ENCODE measurements around the gene CALM3. TPM values are rescaled to one million over a fixed set of nuclear protein-coding genes. Genes with fewer than 3 reads are reported as not detected.

Gene CALM3
- total and polyA plus RNA-seq, 2 of the 4 experiments (the other 2 are of a cell fraction): 91.6 to 501 TPM

GRCh38 chr19:46602392-46603194, 1.5 kb downstream of the CALM3 start (continued):
- TF ChIP-seq, protein P1, sequence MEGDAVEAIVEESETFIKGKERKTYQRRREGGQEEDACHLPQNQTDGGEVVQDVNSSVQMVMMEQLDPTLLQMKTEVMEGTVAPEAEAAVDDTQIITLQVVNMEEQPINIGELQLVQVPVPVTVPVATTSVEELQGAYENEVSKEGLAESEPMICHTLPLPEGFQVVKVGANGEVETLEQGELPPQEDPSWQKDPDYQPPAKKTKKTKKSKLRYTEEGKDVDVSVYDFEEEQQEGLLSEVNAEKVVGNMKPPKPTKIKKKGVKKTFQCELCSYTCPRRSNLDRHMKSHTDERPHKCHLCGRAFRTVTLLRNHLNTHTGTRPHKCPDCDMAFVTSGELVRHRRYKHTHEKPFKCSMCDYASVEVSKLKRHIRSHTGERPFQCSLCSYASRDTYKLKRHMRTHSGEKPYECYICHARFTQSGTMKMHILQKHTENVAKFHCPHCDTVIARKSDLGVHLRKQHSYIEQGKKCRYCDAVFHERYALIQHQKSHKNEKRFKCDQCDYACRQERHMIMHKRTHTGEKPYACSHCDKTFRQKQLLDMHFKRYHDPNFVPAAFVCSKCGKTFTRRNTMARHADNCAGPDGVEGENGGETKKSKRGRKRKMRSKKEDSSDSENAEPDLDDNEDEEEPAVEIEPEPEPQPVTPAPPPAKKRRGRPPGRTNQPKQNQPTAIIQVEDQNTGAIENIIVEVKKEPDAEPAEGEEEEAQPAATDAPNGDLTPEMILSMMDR (conservative IDR thresholded peaks at IDR 0.05; ENCODE audit: low read depth, low read length): no peak

- H3K9me1 ChIP-seq (ENCODE audit: insufficient read depth, low read length): peaks cover 16% of the 10 kb centered on the region
- H3K4me1 ChIP-seq (ENCODE audit: control insufficient read depth, insufficient read depth, low read length): peaks cover 15% of the 10 kb centered on the region
- H3K27ac ChIP-seq (ENCODE audit: insufficient read depth, low read length): peak overlapping the region; percentile 7
- H3K79me1 ChIP-seq (ENCODE audit: low read depth in 1 of 2, low read length in 2 of 2): peaks cover 3 to 66% of the 10 kb centered on the region in 2 experiments; a peak in 3 of 4 replicates
- intact Hi-C loops (cut with micrococcal nuclease): no loop called here
- H3K14ac ChIP-seq (replicated peaks; ENCODE audit: low read depth, low read length): peak overlapping the region; percentile 52
- H4K20me1 ChIP-seq (ENCODE audit: insufficient read depth, low read length): peaks cover 59% of the 10 kb centered on the region
- in situ Hi-C loops (cut with MboI; ENCODE audit: low sequenced_read_pairs): no loop called here
- no peaks in the 10 kb centered on the region for H3K27me3 ChIP-seq (ENCODE audit: control insufficient read depth, insufficient read depth, low read length)
- H4K91ac ChIP-seq (ENCODE audit: insufficient read depth, low read depth, low read length): no peak overlapping the region
- TF ChIP-seq ELK1 (IDR thresholded peaks at IDR 0.05; ENCODE audit: borderline replicate concordance, low read depth, low read length) (no peak), RCOR1 (IDR thresholded peaks at IDR 0.05; ENCODE audit: insufficient replicate concordance, low read length) (no peak), MAZ (IDR thresholded peaks at IDR 0.05; ENCODE audit: borderline replicate concordance, low read depth, low read length) (no peak), RFX5 (IDR thresholded peaks at IDR 0.05; ENCODE audit: low read depth, low read length) (no peak), RAD21 (IDR thresholded peaks at IDR 0.05; ENCODE audit: low read length) (no peak), CEBPB (IDR thresholded peaks at IDR 0.05; ENCODE audit: low read depth, low read length) (no peak)
- TF ChIP-seq, protein P2, sequence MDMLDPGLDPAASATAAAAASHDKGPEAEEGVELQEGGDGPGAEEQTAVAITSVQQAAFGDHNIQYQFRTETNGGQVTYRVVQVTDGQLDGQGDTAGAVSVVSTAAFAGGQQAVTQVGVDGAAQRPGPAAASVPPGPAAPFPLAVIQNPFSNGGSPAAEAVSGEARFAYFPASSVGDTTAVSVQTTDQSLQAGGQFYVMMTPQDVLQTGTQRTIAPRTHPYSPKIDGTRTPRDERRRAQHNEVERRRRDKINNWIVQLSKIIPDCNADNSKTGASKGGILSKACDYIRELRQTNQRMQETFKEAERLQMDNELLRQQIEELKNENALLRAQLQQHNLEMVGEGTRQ (IDR thresholded peaks at IDR 0.05; ENCODE audit: low read depth, low read length): no peak
- H2AK9ac ChIP-seq (replicated peaks; ENCODE audit: low read depth, low read length, poor library complexity): peak overlapping the region; percentile 99
- no peak for DNase-seq
- no peak overlapping the region for H2BK20ac ChIP-seq (ENCODE audit: low read depth, low read length)
- H3K23ac ChIP-seq (ENCODE audit: low read depth, low read length): peak overlapping the region; percentile 19
- H3K18ac ChIP-seq (ENCODE audit: low read depth, low read length): no peak overlapping the region
- peak overlapping the region; percentile 40; the same call in 1 of the 2 replicates for H3K4ac ChIP-seq (ENCODE audit: low read depth, low read length)
- no TSS peak for BruUV-seq (replicated peaks)
- CTCF ChIA-PET: no interaction called here
- H2AK5ac ChIP-seq (ENCODE audit: low read depth, low read length): peak overlapping the region; percentile 11
- H2BK120ac ChIP-seq (ENCODE audit: low read depth, low read length): no peak overlapping the region
- peak overlapping the region; percentile 87 for H3K4me3 ChIP-seq (ENCODE audit: insufficient read depth, low read depth, low read length)
- H3K4me2 ChIP-seq (ENCODE audit: low read depth, low read length): peak overlapping the region; percentile 91
- H2AFZ ChIP-seq (replicated peaks; ENCODE audit: low read length, poor library complexity): peak overlapping the region; percentile 33
- no peak overlapping the region for H2BK15ac ChIP-seq (ENCODE audit: low read depth, low read length)
- no CpG with 5 or more reads among the region's 2 CpGs for WGBS, 2 experiments (ENCODE audit: extremely low coverage in 2 of 2, insufficient read length in 1 of 2)
- no peak overlapping the region for H4K5ac ChIP-seq (ENCODE audit: low read depth, low read length)
- ATAC-seq (ENCODE audit: low read depth): no peak
- peaks cover 28% of the 10 kb centered on the region for H3K36me3 ChIP-seq (ENCODE audit: control insufficient read depth, insufficient read depth, low read length)
- POLR2A ChIA-PET (ENCODE audit: unreplicated experiment): no interaction called here
- peak overlapping the region; percentile 96 for H3K9ac ChIP-seq (ENCODE audit: low read depth, low read length)
- H4K8ac ChIP-seq (ENCODE audit: low read depth in 2 of 2, low read length in 2 of 2): 0 out of 4 replicates have a peak overlapping the region, but pooled peaks of 1 of the 2 experiments have one; percentile 17
- H3K9me3 ChIP-seq (ENCODE audit: control insufficient read depth, insufficient read depth, low read length): peaks cover 4% of the 10 kb centered on the region; the same call in 1 of the 2 replicates
- no peak overlapping the region for H3K56ac ChIP-seq (ENCODE audit: extremely low read depth, insufficient read depth, low read length)
- dilution Hi-C loops (cut with HindIII; ENCODE audit: low sequenced_read_pairs, unreplicated experiment): no loop called here
- H2BK5ac ChIP-seq (ENCODE audit: low read depth, low read length, poor library complexity, severe bottlenecking): no peak overlapping the region
Observed at GRCh38 chr19:46603195-46603637, 2.1 kb downstream of the CALM3 start.

Measured in IMR-90 (cell line).